Bone marrow (tissue), 2 donors: ENCODE data around the gene M1AP.
A peak's percentile ranks its signal among the peaks of the same experiment; 100 is the strongest.
"Not testable (repeated sequence)": the region's sequence is repeated elsewhere in the genome, so short reads cannot be mapped to it uniquely, and the experiment has no call there.

Source experiments
- DNase-seq, 2 donors: peaks; one replicate each; lab custom pipeline; 2025; lab: John Stamatoyannopoulos, UW

The M1AP gene

DNA sequence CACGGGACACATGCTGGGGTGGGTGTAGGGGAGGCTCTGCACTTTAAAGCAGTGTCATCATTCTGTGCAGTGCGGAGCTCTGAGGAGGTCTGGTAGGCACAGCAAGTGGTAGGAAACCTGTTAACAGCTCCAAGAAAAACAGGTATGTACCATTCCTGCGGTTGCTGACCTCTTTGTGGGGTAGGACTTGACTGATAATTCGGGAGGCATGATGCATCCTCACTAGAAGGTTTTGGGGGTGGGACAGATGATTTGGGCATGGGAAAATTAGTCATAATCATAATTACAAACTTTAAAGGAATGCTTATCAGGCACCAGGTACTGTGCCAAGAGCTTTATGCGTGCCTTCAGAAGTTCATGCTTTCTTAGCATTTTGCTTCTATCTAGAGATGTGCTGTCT, 83.9 kb downstream of the M1AP start:
- DNase-seq: no peak

DNA sequence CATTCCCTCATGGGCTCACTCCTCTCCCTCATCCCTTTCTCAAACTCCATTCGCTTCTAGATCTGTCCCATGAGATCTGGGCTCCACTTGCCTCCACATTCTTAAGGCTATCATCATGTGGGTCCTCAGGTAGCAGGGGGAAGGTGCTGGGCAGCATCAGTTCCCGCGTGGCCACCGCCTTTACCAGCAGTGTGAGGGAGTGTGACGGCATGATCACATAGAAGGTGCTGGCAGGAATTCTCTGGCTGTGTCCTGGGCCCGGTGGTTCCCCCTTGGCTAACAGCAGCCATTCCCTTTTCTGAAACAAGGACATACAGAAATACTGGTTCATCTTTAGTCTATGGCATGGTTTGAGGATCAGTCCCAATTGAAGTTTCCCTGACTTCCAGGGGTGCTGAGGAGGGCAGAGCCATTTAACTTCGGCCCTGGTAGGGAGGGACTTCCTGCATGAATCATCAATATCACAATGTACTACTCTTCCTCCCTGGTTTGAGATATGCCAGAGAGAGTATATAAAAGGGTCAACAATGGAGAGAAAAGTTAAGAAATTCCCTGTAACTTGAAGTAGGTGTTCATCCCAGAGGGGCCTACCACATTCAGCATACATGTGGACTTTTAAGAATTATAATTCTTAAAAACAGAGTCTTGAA, 85.9 kb downstream of the M1AP start:
- no peak for DNase-seq

DNA sequence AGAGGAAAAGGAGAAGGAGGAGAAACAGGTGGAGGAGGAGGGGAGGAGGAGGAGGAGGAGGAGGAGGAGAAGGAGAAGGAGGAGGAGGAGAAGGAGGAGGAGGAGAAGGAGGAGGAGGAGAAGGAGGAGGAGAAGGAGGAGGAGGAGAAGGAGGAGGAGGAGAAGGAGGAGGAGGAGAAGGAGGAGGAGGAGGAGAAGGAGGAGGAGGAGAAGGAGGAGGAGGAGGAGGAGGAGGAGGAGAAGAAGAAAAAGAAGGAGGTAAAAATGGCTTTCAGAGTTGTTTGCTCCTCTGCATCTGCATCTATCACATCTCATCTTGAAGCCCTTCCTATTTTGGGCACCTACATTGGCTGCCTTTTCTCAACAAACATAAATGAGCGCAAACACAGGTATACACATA, 87.1 kb downstream of the M1AP start:
- DNase-seq: not testable (repeated sequence)

- no peak for DNase-seq
Observed at GRCh38 chr2:74560591-74560990, 87.5 kb downstream of the M1AP start.

DNA sequence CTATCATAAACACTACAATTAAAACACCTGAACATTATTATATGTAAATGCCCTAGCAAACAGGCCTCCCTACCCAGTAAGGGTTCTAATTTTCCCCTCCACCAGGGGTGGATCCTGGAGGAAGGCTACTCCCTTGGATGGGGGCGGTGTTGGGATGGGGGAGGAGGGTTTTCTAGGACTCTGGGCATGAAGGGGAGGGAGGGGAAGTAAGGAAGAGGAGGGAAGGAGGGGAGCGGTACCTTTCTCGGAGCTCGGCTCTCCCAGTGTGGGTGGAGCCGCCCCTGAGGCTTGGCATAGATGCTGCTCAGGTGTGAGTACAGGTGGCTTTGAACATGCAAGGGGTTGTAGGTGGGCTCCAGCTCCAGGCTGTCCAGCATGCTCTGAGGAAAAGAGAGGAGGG, 88.2 kb downstream of the M1AP start:
- no peak for DNase-seq

GRCh38 chr2:74558284-74559230, 89.6 kb downstream of the M1AP start:
- DNase-seq: no peak

DNA sequence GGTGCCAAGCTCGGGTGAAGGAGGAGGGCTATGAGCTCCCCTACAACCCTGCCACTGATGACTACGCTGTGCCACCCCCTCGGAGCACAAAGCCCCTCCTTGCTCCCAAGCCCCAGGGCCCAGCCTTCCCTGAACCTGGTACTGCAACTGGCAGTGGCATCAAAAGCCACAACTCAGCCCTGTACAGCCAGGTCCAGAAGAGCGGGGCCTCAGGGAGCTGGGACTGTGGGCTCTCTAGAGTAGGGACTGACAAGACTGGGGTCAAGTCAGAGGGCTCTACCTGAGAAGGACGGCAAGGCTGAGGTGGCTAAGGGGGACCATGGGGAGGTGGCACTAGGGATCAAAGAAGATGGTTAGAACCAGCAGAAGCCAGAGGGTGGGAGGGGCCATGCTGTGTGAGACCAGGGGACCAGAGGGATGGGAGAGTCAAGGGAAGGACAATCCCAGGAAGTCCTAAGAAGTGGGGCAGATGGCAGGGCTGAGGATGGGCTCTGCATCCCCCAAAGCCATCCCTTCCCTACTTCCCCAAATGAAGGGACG, 91.2 kb downstream of the M1AP start:
- DNase-seq: no peak

DNA sequence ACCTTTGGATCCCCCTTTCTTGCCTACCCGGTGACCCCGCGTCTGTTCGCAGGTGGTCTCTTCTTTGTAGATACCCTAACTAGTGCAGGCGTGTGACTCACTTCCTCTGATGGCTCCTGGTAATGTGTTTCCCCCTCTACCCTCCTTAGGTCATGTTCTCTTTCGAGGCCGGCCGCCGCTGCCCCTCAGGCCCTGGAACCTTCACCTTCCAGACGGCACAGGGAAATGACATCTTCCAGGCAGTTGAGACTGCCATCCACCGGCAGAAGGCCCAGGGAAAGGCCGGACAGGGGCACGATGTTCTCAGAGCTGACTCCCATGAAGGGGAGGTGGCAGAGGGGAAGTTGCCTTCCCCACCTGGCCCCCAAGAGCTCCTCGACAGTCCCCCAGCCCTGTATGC, 92.0 kb downstream of the M1AP start:
- no peak for DNase-seq

DNA sequence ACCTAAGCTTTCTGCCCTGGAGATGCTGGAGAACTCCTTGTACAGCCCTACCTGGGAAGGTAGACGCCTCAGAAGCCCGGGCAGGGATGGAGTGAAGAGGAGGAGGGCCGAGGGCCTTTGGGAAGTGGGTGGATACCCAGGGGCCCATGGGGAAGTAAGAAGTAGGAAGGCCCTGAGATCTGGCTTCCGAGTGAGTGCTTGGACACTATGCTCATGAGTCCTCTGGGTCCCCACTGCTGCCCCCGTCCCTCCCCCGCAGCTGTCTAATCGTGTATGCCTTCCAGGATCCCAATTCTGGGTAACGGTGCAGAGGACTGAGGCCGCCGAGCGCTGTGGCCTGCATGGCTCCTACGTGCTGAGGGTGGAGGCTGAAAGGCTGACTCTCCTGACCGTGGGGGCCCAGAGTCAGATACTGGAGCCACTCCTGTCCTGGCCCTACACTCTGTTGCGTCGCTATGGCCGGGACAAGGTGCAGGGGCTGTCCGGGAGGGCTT, 92.5 kb downstream of the M1AP start:
- no peak for DNase-seq

- DNase-seq: peak in 1 of 2 donors; percentile 72
Observed at GRCh38 chr2:74554820-74555531, 93.2 kb downstream of the M1AP start.

- DNase-seq: peak; percentile 40 to 97
Observed at GRCh38 chr2:74553892-74554819, 94.0 kb downstream of the M1AP start, which contains the start of the genes DOK1 and LOXL3. TSS of gene DOK1 (plus strand) at chr2:74554720. CDS start at chr2:74554755, 35 bp downstream. TSS of gene LOXL3 (minus strand) at chr2:74553942. CDS start at chr2:74552634, 1,308 bp downstream.

DNA sequence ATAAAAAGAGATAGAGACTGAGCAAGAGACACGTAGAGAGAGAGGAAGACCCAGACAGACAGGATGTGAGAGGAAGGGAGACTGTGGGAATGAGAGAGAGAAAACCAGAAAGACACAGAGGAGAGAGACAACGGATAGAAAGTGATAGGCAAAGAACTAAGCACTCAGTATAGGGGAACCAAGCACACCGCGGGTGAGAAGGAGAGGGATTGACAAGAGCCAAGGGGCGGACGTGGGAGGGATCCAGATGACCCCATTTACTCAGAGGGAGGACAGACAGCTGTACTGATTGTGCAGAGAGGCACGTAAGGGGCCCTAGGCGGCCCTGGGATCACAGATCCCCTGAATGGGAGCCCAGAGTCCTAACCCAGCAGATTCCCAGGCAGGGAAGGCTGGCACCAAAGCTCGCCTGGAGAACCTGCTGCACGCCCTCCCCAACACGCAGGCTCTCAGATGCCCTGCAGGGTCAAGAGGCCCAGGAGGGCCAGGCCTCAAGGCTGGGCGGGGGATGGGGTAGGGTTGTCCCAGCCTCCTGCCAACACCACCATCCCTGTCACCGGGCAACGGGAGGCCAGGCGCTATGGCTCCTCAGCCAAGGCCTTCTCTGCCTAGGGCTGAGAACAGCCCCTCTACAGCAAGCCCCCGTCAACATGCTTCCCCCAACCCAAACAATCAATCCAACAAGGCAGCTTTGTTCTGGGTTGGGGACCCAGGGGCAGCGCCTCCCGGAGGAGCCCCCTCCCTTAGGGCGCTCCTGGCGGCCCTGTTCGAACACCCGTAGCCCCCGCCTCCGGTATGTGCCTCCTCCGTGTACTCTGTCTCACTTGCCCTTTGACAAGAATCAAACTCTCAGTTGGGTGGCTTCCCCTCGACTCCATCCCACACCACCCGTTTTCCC, 95.0 kb downstream of the M1AP start:
- no peak for DNase-seq

GRCh38 chr2:74551942-74552913, 95.9 kb downstream of the M1AP start:
- DNase-seq: no peak

GRCh38 chr2:74551530-74551929, 96.6 kb downstream of the M1AP start:
- DNase-seq: no peak

GRCh38 chr2:74550231-74550630, 97.9 kb downstream of the M1AP start:
- no peak for DNase-seq

GRCh38 chr2:74548900-74549826, 99.0 kb downstream of the M1AP start:
- DNase-seq: no peak

DNA sequence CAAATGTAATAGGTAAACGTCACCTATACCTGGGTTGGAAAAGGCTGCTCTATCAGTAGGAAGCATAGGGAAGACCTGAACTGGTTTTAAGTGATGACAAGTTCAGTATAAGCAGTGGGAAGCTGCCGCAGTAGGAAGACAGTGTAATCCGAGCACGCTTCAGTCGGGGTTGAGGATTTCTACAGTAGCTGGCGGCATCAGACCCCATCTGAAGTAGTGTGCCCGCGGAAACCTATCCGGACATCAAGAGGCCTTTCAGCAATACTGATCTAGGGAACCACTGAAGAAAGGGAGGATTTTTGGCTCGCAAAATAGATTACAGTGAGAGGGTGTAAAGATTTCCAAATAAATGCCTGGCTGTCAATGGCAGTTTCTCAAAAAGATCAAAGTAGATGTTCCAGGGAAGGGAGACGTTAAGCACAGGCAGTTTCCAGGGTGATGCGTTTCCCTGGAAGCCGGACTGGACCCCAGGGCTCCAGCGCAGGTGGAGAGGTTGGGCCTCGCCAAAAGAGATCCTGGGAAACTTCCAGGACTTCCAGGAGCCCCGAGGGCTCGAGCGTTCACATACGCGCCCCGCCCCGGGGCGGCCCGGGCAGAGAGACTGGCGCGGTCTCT, 99.7 kb downstream of the M1AP start:
- no peak for DNase-seq
